NCI-H1105 (cell line): ENCODE data around the gene SLC4A4.

Experiments
- DNase-seq: peaks from one replicate; lab custom pipeline; 2025; lab: John Stamatoyannopoulos, UW

The SLC4A4 gene

GRCh38 chr4:71541541-71541940 is 202.7 kb downstream of the SLC4A4 start:
- no peak for DNase-seq

- DNase-seq = no peak
These were observed 206.3 kb downstream of the SLC4A4 start for GRCh38 chr4:71545168-71545567.

DNA sequence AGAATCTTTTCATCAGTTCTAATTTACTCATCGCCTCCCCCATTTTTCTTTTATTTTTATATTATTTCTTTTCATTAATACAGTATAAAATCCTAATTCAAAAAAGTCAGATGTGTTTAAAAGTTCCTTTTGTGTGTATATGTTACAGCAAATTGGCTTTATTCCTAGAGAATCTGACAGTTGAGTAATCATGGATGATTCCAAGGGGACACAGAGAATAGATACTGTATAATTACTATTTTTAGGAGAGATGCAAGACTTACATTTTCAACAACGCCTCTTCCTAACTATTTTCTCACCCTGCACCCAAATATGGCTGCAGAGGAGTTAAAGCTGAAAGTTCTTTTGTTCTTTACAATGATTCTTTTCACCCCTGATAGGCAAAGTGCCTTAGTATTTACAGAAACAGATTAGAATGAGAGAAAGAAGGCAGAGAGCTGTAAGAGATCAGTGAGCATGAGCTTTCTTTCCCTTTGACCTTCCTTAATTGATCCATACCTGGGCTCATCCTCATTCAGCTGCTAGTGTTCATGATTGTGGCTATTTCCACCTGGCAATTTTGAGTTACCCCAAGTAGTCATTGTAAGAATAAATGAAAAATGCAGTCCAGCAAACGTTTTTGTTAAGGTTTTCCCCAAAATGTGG is 210.8 kb downstream of the SLC4A4 start:
- DNase-seq = no peak

- DNase-seq = no peak
These were observed 211.7 kb downstream of the SLC4A4 start for GRCh38 chr4:71550220-71551165.

DNA sequence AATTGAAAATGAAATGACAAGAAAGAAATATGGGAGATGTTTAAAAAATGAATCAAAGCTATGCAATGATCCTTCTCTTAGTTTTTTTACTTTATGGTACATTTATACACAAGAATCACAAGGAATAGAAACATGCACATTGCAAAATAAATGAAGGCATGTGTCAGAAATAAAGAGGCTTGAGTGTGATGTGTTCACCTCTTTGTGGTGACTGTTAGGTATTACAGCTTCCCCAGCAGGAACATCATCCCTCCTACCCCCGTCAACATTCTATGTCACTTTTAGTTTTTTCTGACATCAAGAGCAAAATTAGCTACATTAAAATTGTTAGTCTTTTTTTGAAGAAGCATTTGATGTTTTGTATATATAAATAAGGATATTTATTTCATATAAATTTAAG is 214.8 kb downstream of the SLC4A4 start:
- peak; percentile 0 for DNase-seq

GRCh38 chr4:71554025-71554424 is 215.2 kb downstream of the SLC4A4 start:
- no peak for DNase-seq

- no peak for DNase-seq
These were observed 219.4 kb downstream of the SLC4A4 start for GRCh38 chr4:71558248-71558647.

- no peak for DNase-seq
These were observed 221.2 kb downstream of the SLC4A4 start for GRCh38 chr4:71559957-71560571.

DNA sequence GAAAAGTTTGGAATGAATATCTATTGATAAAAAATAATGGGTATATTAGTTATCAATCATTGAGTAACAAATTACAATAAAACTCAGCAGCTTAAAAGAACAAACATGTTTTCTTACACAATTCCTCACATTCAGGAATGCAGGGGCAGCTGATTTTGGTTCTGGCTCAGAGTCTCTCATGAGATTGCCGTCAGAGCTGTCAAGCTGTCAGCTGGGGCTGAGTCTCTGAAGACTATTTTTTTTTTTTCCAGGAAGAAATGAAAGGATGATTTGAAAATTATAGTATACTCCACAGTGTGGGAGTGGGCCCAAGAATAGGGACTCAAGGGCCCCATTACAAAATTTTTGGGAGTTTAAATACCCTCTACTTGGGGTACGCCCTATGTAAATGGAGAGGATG is 226.0 kb downstream of the SLC4A4 start:
- no peak for DNase-seq

DNA sequence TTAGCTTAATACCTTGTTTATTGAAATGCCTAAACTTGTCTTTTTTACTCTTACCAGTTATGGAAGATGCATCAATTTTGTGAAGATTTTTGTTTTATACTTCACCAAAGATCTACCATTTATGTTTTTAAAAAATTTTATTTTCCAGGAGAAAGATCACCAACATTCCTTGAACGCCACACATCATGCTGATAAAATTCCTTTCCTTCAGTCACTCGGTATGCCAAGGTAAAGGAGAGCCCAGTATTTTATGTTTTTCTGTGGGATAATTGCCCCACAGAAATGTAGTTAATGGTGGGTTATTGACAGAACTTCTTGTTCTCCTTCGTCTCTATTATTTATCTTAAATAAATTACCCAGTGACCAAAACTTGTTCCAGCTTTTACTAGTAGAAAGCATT is 228.0 kb downstream of the SLC4A4 start:
- no peak for DNase-seq

DNA sequence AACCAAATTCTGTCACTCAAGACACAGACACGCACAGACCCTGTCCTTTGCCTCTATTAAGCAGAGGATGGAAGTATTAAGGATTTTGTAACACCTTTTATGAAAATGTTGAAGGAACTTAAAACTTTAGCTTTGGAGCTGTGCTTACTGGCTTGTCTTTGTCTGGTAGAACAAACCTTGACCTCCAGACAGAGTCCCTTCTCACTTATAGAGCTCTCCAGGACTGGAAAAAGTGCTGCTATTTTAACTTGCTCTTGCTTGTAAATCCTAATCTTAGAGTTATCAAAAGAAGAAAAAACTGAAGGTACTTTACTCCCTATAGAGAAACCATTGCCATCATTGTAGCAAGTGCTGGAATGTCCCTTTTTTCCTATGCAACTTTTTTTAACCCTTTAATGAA is 229.3 kb downstream of the SLC4A4 start:
- DNase-seq = no peak

DNA sequence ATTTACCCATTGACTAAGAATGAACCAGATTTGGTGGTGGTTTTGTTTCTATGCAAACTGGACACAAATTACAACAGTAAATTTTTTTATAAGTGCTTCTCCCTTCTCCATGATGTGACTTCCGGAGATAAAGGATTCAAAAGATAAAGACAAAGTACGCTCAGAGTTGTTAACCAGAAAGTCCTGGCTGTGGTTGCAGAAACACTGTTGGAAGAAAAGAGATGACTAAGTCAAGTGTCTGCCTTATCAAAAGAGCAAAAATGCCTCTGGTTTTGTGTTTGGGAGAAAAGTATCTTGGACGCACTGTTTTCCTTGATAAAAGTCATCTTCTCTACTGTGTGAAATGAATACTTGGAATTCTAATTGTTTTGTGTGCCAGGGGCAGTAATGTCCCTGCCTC is 231.7 kb downstream of the SLC4A4 start:
- DNase-seq = no peak

DNA sequence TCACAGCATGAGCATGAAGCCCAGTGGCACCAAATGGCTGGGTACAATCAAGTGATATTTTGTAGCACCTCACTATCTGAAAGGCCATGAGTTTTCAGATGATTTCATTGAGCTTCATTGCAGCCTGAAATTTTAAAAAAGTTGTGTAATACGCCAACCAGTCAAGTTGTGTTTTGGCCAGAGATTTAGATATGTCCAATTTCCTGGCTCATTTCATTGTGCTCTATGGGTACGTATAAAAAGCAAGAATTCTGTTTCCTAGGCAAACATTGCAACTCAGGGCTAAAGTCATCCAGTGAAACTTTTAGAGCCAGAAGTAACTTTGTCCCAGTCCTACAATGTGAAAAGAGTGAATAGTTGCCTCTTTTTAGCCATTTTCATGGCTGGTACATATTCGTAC is 232.5 kb downstream of the SLC4A4 start:
- no peak for DNase-seq

DNA sequence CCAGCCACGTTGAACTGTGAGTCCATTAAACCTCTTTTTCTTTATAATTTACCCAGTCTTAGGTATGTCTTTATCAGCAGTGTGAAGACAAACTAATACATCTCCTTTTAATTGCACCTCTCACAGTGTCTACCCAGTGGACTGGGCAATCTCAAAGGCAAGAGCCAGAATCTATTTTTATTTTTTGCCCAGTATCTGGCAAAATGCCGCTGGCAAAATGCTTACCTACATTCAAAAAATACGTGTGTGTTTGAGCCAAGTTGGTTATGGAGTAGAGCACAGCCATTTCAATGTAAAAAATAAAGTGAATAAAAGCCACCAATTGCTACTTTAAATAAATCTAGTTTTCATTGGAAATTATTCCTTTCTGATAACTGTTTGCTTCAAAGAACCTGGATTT is 245.2 kb downstream of the SLC4A4 start:
- no peak for DNase-seq

- no peak for DNase-seq
These were observed 245.8 kb downstream of the SLC4A4 start for GRCh38 chr4:71584585-71584984.

- DNase-seq = no peak
These were observed 247.4 kb downstream of the SLC4A4 start for GRCh38 chr4:71586087-71586763.

DNA sequence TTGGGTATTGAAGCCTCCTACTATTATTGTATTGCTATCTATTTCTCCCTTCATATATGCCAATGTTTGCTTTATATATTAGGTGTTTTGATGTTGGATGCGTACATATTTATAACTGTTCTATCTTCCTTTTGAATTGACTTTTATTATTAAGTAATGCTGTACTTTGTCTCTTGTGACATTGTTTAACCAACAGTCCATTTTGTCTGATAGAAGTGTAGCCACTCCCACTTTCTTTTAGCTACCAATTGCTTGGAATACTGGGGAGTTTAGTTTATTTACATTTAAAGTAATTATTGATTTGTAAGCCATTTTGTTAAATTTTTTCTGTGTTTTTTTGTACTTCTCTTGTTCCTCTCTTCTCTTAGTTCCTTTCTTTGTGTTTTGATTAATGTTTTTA is 249.2 kb downstream of the SLC4A4 start:
- no peak for DNase-seq

DNA sequence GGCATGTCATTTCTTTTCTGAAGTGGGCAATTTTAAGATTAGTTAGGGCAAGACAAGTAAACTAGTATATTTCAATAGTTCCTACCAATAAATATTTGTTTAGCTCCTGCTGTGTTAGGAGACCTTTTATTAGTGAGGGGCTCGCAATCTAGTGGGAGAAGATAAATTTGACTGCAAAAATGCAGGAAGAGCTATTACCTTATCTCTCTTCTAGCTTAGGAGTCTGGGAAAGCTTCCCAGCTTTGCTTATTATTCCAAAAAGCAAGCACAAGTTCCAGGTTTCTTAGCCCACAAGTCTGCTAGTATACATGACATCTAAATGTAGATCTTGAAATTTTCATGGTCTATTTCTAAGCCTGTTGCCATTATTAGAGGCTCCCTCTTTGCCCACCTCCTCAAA is 254.0 kb downstream of the SLC4A4 start:
- no peak for DNase-seq

DNA sequence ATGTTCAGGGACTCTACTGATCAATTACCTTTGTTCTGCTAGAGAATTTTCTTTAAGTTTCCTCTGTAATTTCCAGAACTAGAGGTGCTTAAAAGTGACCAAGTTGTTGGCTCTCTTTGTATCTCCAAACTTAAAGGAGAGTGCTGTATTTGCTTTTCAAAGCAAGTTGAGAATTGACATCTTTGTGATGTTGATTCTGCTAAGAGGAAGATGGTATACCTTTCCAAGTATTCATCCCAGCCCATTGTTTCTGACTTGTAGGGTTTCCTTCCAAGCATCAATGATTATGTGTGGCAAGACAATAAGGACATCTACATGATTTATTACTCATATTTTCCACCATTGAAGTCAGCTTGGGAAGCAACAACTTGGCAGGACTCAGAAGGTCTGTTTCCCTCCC is 254.5 kb downstream of the SLC4A4 start:
- DNase-seq = no peak

DNA sequence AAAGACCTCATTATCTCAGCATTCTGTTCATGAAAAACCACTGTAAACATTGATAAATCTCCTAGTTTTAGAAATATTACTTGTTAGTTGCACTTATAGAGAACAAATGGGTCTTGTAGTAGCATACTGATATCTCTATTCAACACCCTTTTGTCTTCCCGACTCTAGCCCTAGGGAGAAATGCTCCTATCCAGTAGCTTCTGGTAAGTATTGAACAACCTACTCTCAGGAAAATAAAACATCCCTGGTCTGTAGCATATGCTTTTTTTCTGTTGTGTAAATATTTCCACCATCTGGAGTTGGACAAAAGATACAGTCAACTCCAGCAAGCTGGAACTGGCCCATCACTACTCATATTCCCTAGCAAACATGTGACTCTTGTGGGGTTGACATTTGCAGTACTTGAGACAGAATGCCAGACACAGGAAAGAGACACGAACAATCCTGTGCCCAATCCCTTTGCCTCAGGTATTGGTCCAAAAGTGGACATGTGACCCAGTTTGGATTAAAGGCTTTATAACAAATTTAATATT is 256.8 kb downstream of the SLC4A4 start:
- DNase-seq = peak; percentile 47

GRCh38 chr4:71599578-71599977 is 260.8 kb downstream of the SLC4A4 start:
- no peak for DNase-seq

DNA sequence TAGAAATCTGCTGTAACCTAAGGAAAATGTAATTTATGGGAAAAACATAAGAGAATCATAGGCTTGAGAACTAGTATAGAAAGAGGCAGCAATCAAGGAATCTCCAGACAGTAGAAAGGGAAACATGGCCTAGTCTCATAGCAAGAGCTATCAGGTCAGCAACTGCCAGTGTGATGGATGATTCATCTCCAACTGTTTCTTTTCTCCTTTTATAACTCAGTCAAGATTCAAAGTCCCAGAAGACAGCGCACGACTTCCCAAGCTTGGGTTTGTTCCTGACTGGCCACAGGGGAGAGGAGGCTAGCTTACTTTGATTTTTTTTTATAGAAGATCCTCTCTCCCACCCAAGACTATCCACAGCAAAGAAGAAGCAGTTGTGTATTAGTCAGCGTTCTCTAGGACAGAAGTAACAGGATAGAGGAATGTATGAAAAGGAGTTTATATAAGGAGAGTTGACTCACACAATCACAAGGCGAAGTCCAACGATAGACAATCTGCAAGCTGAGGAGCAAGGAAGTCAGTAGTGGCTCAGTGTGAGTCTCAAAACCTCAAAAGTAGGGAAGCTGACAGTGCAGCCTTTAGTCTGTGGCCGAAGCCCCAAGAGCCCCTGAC is 263.6 kb downstream of the SLC4A4 start:
- DNase-seq = no peak
